CD4-positive, alpha-beta T cell treated with Interleukin-17A for 1 hour (primary cell): ENCODE measurements around the gene PACSIN2.
"Not testable (repeated sequence)": the region's sequence is repeated elsewhere in the genome, so short reads cannot be mapped to it uniquely, and the experiment has no call there.

Experiments used
- DNase-seq: peaks from one replicate; pipeline ENCODE4 v3.0.0-alpha.2; 2020

PACSIN2 gene

GRCh38 chr22:42990131-42990838 is 24.7 kb downstream of the PACSIN2 start:
- no peak for DNase-seq

GRCh38 chr22:42986115-42986514 is 28.8 kb downstream of the PACSIN2 start:
- DNase-seq = no peak

GRCh38 chr22:42985531-42985905 is 29.4 kb downstream of the PACSIN2 start:
- DNase-seq = no peak

GRCh38 chr22:42984814-42985530 is 30.0 kb downstream of the PACSIN2 start:
- DNase-seq = no peak

- no peak for DNase-seq
These were observed 30.6 kb downstream of the PACSIN2 start for GRCh38 chr22:42984397-42984796.

GRCh38 chr22:42983470-42983869 is 31.5 kb downstream of the PACSIN2 start:
- no peak for DNase-seq

- DNase-seq = no peak
These were observed 35.3 kb downstream of the PACSIN2 start for GRCh38 chr22:42979606-42980005.

- DNase-seq = no peak
These were observed 36.4 kb downstream of the PACSIN2 start for GRCh38 chr22:42978453-42979103.

- DNase-seq = no peak
These were observed 37.4 kb downstream of the PACSIN2 start for GRCh38 chr22:42977569-42977968.

GRCh38 chr22:42976217-42976933 is 38.6 kb downstream of the PACSIN2 start:
- no peak for DNase-seq

GRCh38 chr22:42974223-42974622 is 40.7 kb downstream of the PACSIN2 start:
- no peak for DNase-seq

GRCh38 chr22:42973536-42973881 is 41.4 kb downstream of the PACSIN2 start:
- DNase-seq = no peak

GRCh38 chr22:42972649-42973535 is 42.1 kb downstream of the PACSIN2 start:
- DNase-seq = no peak

GRCh38 chr22:42971473-42971860 is 43.5 kb downstream of the PACSIN2 start:
- not testable (repeated sequence) for DNase-seq

- no peak for DNase-seq
These were observed 44.9 kb downstream of the PACSIN2 start for GRCh38 chr22:42970029-42970428.

- no peak for DNase-seq
These were observed 45.5 kb downstream of the PACSIN2 start for GRCh38 chr22:42969348-42969975.

- peak; percentile 19 for DNase-seq
These were observed 47.0 kb downstream of the PACSIN2 start for GRCh38 chr22:42967933-42968332.

GRCh38 chr22:42967005-42967404 is 47.9 kb downstream of the PACSIN2 start:
- DNase-seq = no peak

- DNase-seq = no peak
These were observed 48.5 kb downstream of the PACSIN2 start for GRCh38 chr22:42966497-42966896.

GRCh38 chr22:42964994-42965699 is 49.8 kb downstream of the PACSIN2 start:
- no peak for DNase-seq

- no peak for DNase-seq
These were observed 51.7 kb downstream of the PACSIN2 start for GRCh38 chr22:42963231-42963595.
